Ovary (tissue), 3 donors: Measurements from ENCODE around the gene CPVL.

Source experiments
- CTCF ChIP-seq, 3 donors: fragments of 450-650 bp in 2 of 3; fragments of 200-600 bp in 1 of 3; IDR thresholded peaks; one replicate each; pipeline versions ENCODE4 v1.5.1 to v1.8.0; 2016 to 2022; ENCODE audit warnings: antibody characterized with exemption in 3 of 3, mild to moderate bottlenecking in 1 of 3
- POLR2A ChIP-seq: fragments of 450-650 bp; IDR thresholded peaks from one replicate; pipeline ENCODE4 v1.6.1; 2017; ENCODE audit warnings: antibody characterized with exemption, mild to moderate bottlenecking, moderate library complexity
- donor health status: DM: no; HTN: no; CAD: no.

- TF ChIP-seq POLR2A (no peak), CTCF (IDR thresholded peaks at IDR 0.05) (no peak)
Observed at GRCh38 chr7:29100924-29101323, 45.4 kb downstream of the CPVL start.
